Hindlimb muscle (tissue), 1 donor: ENCODE data around the gene HOXD12. TPM values are rescaled to one million over a fixed set of nuclear protein-coding genes. Genes with fewer than 3 reads are reported as not detected.

Experiments
- DNase-seq: peaks from one replicate; pipeline ENCODE4 v3.0.0-alpha.2; 2013
- polyA plus RNA-seq: library from polyadenylated mRNA; unstranded; fragments of 120-200 nt; gene quantifications from one replicate; pipeline ENCODE4 v1.2.1, GENCODE V29; 2013; ENCODE audit not compliant: insufficient read length

The HOXD12 gene
- polyA plus RNA-seq, 1 donor = not detected

DNA sequence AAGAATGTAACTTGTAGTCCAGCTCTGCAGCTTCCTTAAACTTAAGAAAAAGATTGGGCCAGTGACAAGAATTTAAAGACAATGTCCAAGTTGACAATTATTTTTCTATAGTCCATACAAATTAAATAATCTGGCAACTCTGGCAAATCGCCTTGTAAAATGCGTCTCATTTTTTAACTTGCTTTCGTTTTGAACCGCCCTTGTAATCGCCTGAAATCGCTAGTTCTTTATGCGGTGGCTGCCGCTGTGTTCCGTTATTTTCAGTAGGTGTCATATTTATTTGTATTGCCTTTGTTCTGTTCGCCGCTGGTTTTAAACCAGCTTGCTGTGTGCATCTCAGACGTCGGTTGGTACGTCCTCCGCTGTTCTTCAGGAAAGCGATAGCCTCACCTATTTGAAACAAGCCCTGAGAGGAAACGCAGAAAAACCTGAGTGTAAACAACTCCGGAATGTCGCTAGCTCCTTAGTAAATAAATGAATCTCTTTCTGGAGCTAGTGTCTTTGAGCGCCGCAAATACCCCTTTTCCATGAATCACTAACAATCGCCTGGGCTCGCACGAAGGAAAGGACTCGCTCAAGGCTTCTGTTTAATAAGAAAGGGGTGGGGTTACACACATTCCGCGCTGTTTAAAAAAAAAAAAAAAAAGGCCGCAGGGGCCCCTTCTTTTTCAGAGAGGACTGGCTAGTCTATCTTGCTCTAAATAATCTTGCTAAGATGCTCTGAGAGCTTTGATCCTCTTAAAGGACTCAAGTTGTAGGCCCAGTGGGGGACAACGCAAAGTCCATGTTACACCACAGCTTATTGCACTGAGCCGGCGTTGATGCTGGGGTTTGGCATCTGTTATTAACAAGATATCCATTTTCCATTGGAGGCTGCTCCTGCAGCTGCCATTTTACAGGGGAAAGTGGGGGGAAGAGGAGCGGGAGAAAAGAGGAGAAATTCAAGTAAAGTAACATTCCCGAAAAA is 32.9 kb downstream of the HOXD12 start:
- DNase-seq = no peak

DNA sequence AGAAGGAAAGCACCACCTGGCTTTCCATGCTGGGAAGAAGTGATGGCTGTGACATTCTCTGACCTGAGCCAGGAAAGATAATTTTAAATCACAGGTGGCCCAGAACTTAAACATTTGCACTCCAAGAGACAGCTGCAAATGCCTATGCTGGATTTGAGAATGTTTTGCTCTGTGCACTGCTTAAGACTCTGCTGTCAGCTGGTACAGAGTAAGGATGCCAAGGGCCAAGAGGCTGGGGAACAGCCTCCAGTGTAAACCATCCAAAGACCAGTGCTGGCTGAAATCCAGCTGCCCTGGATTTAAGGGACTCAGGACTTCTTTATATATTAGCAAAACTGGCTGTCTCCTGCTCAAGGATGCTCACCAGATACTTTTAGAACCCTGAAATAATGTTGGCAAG is 33.8 kb downstream of the HOXD12 start:
- no peak for DNase-seq

DNA sequence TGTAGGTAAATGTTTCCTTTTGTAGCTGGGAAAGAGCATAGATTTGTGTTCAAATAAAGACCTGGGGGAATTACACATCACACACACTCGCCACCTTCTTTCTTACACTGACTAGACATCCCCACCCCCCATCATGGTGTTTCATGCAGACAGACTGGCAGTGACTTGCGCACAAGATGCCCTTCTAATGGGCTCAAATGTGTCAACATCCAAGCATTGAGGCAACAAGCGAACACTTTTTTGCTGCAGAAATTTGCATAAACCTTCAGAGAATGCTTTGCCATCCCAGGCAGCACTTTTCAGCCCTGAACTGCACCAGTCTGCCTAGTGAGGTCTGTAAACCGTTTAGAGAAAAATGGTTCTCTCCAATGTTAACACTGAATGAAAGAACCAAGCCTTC is 34.4 kb downstream of the HOXD12 start:
- DNase-seq = no peak

DNA sequence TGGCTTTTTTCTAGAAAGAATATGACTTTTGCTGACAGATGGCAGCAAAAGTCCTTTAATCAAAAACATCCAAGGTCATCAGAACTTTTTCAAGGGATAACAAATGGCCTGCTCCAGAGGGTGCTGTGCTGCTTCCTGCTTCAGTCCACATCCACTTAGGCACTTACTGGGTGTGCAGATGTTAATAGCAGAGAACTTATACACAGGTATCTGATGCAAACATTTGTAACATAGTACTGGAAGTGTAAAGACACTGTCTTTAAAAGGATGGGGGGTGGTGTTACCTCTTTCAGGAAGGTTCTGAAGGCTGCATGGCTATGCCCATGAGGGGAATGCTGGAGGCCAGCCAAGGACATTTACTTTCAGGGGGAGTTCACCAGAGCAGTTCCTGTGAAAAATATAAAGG is 35.4 kb downstream of the HOXD12 start:
- DNase-seq = no peak

DNA sequence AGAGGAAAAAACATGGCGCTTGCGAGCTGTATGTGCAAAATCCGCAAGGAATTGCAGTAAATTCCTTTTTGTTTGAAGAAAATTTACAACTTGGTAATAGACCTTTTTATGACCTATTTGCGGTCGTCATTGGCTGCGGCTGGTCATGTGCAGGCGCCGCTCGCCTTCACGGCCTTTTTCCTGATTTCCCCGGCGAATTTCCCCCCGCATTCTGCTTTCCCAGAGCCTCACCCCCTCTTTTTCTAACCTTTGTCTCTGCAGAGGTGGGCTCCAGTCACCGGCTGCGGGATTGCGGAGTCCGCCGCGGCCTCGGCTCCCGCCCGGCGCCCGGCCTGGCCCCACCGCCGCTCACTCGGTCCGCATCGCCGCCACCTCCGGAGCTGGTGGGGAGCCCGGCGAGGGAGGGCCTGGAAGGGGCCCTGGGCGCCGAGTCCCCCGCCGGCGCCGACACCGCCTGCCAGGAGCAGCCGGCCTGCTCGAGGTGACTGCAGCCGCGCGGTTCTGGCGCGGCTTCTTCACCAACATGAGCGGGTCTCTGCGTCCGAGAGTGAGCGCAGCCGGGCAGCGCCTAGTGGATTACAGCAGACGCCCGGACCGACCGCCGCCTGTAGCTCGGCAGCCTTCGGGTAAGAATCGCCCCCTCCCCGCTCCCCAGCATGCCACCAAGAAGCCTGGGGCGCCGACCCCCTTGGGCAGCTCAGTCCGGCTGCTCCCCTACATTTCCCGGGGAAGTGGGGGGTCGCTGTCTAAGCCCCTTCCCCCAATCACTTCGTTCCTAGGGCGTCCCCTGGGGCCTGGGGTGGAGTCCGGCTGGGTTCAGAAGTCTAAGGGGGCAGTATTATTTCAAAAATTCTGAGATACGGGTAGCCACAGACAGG is 37.0 kb downstream of the HOXD12 start:
- peak; percentile 76 for DNase-seq

DNA sequence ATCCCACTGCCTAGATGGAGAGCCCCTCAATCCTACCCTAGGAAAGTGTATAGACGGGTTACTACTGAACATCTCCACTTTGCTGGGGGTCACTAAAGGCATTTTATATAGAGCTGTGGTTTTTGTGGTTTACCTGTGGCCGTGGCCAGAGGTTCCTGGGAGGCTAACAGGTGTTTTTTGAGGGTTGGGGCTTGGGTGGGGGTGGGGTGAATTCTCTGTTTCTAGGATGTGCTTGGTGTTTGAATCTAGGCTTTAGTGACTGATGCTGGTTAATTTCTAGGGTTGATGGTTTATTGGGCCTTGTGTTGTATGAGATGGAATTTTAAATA is 37.6 kb downstream of the HOXD12 start:
- DNase-seq = no peak

GRCh38 chr2:176137906-176138305 is 38.3 kb downstream of the HOXD12 start:
- DNase-seq = no peak

GRCh38 chr2:176138526-176138922 is 38.9 kb downstream of the HOXD12 start:
- no peak for DNase-seq

- no peak for DNase-seq
These were observed 39.5 kb downstream of the HOXD12 start for GRCh38 chr2:176138923-176139660.

GRCh38 chr2:176139661-176140512 is 40.3 kb downstream of the HOXD12 start:
- no peak for DNase-seq

GRCh38 chr2:176140513-176141317 is 41.1 kb downstream of the HOXD12 start:
- peak; percentile 93 for DNase-seq

DNA sequence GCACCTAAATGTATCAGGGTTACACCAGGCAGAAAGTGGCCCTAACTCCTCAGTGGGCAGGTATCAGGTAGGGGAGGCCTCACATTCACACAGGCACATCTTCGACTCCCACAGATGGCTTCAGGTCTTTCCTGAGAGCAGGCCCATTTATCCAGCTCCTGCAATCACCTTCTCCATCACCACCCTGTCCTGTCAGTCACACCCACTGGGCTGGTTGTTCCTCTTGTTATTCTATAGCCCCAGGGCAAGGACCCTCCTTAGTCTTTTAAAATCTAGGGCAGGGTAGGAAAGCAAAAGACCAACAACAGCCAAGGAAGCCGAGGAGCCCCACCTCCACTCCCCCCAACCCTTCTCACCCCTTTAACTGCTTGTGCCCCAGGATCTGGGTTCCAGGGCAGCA is 42.7 kb downstream of the HOXD12 start:
- no peak for DNase-seq

- no peak for DNase-seq
These were observed 45.7 kb downstream of the HOXD12 start for GRCh38 chr2:176145085-176145969.

- no peak for DNase-seq
These were observed 46.5 kb downstream of the HOXD12 start for GRCh38 chr2:176146101-176146500.

DNA sequence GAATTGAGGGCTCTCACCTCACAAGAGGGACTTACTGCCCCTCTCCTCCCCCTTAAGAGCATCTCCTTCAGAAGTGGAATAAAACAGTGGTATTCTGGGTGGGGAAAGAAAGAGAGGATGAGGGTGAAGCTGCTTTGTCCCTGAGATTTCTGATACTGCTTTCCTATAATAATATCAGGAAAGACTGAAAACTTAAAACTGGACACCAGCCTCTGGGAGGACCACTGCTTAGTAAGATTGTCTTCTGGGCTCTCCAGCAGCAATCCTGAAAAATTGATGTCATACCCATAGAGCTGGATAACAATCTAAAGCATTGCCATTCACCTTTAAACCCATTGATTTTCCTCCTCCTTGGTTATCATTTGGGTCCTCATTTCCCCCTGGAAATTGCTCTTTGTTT is 47.0 kb downstream of the HOXD12 start:
- DNase-seq = no peak

DNA sequence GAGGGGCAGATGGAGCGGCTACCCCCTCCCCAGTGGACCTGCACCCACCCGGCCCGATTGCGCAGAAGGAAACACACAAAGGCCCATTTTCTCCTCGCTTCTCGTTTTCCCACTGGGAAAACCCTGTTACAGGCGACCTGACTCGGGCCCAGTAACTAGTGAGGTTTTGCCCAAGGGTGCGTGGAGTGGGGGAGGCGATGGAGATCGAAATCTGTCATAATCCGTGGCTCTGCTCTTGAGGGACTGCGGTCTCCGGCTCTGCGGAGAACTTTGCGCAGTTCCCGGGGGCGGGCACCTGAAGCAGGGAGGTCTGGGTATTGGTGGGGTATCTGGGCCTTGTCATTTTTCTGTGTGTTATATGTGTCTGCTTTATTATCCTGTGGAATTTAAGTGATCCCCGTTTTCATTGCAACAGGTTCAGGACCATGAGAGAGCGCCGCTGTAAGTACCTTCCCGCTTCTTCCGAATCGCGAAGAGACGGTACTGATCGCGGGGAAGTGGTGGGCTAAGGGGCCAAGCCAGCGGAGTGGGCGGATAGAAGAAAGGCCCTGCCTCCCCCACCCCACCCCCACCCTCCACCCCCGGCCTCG is 47.7 kb downstream of the HOXD12 start:
- DNase-seq = no peak

DNA sequence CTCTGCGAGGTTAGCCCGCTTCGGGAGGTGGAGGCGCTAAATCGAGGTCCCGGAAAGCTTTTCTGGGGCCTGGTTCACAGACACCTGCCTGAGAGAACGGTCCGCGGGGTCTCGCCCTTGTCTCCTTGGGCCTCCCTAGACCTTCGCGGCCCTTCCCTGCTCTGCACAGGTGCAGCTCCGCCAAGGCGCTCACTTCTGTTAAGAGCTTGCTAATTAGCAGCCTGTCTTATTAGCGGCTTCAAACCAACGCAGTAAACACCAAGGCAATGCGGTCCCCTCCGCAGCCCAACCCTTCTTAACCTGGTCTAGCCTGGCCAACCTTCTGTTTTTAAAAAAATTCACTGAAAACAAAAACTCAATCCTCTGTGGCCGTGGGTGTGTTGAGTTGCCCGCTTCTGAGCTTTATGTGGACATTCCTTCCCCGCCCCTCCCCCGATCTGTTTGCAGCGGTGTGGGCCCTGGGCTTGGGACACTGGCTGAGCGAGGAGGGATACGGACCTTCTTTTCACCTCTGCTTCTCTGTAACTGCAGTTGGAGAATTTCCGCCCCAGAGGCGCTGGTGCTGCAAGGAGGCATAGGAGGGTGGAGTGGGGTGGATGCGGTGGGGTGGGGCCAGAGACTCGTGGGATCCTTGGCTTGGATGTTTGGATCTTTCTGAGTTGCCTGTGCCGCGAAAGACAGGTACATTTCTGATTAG is 48.4 kb downstream of the HOXD12 start:
- DNase-seq = no peak

GRCh38 chr2:176148751-176149421 is 49.3 kb downstream of the HOXD12 start:
- DNase-seq = no peak
